CD4-positive, alpha-beta T cell (primary cell): Measurements from ENCODE around the gene EEF1AKMT4. TPM values are rescaled to one million over a fixed set of nuclear protein-coding genes. Genes with fewer than 3 reads are reported as not detected.
A peak's percentile ranks its signal among the peaks of the same experiment; 100 is the strongest.

ENCODE experiments used
- ATAC-seq: fragments of 200-7000 bp; cut with Tn5 transposase; one replicate; pipeline ENCODE4 v1.10.0; 2022; ENCODE audit warnings: mild to moderate bottlenecking; ENCODE audit not compliant: poor library complexity
- CTCF ChIA-PET: fragments of 350-600 bp; sonication (Branson Sonifier 250); formaldehyde crosslinking; loops from one replicate; lab custom pipeline; 2021; ENCODE audit warnings: antibody characterized with exemption, inconsistent platforms; lab: Charles Lee
- POLR2A ChIA-PET: fragments of 350-600 bp; sonication (Branson Sonifier 250); formaldehyde crosslinking; loops from one replicate; lab custom pipeline; 2021; ENCODE audit warnings: antibody characterized with exemption, inconsistent platforms; lab: Charles Lee
- DNase-seq, 14 experiments: peaks; one replicate each; pipeline ENCODE4 v3.0.0-alpha.2; 2013 to 2020; ENCODE audit warnings: mixed read lengths in 2 of 14
- H3K27ac ChIP-seq, 2 donors: one replicate each; pipeline versions ENCODE4 v1.5.1 to v1.7.0; 2013; ENCODE audit warnings: low read length in 2 of 2, low read depth in 1 of 2, mild to moderate bottlenecking in 1 of 2
- H3K27me3 ChIP-seq, 2 experiments: 1 replicate in 1 of 2; 2 replicates in 1 of 2; pipeline versions ENCODE4 v1.6.1 to v1.7.0; 2013; ENCODE audit warnings: low read length in 2 of 2, control low read depth in 1 of 2, mild to moderate bottlenecking in 1 of 2, moderate library complexity in 1 of 2; ENCODE audit not compliant: insufficient read depth in 2 of 2, control insufficient read depth in 1 of 2
- H3K36me3 ChIP-seq: one replicate; pipeline ENCODE4 v1.6.1; 2013; ENCODE audit warnings: low read length, control low read depth; ENCODE audit not compliant: insufficient read depth
- H3K4me1 ChIP-seq: one replicate; pipeline ENCODE4 v1.6.1; 2013; ENCODE audit warnings: low read length, control low read depth; ENCODE audit not compliant: insufficient read depth
- H3K4me3 ChIP-seq: one replicate; pipeline ENCODE4 v1.5.1; 2013; ENCODE audit warnings: mild to moderate bottlenecking, low read length, moderate library complexity
- H3K9me3 ChIP-seq, 2 experiments: 1 replicate in 1 of 2; 2 replicates in 1 of 2; pipeline versions ENCODE4 v1.6.1 to v1.7.0; 2013; ENCODE audit warnings: low read length in 2 of 2, mild to moderate bottlenecking in 2 of 2, control low read depth in 1 of 2, moderate library complexity in 1 of 2; ENCODE audit not compliant: control insufficient read depth in 1 of 2, insufficient read depth in 1 of 2
- H3K27ac Mint-ChIP-seq: one replicate; pipeline ENCODE4 v1.8.0; 2020; ENCODE audit warnings: mixed read lengths
- H3K27me3 Mint-ChIP-seq: one replicate; pipeline ENCODE4 v1.8.0; 2021; ENCODE audit warnings: mixed read lengths
- H3K36me3 Mint-ChIP-seq: one replicate; pipeline ENCODE4 v1.8.0; 2021; ENCODE audit warnings: low read depth, mixed read lengths
- H3K4me1 Mint-ChIP-seq: one replicate; pipeline ENCODE4 v1.8.0; 2021; ENCODE audit warnings: low read depth, mixed read lengths
- H3K4me3 Mint-ChIP-seq: one replicate; pipeline ENCODE4 v1.8.0; 2020; ENCODE audit warnings: mild to moderate bottlenecking, mixed read lengths
- H3K9me3 Mint-ChIP-seq: one replicate; pipeline ENCODE4 v1.8.0; 2020; ENCODE audit warnings: mixed read lengths
- intact Hi-C, 2 experiments: fragments of 100-400 bp; cut with DNase I in 1 of 2; cut with micrococcal nuclease in 1 of 2; formaldehyde crosslinking; loops; one replicate each; pipeline versions ENCODE4 v1.15.1 to v1.9.0; 2023 to 2025; cut with DNase I, micrococcal nuclease
- total RNA-seq, 174 experiments: library from RNA in 2 of 174; stranded (reverse) in 2 of 174; gene quantifications; one replicate each; pipeline ENCODE4 v1.2.3 and lab custom pipeline; 2021 to 2026
- TF ChIP-seq, protein P1 (sequence below): fragments of 200-600 bp; IDR thresholded peaks from one replicate; pipeline ENCODE4 v1.8.0; 2022; ENCODE audit warnings: antibody characterized with exemption, mild to moderate bottlenecking

The EEF1AKMT4 gene
- total RNA-seq, 2 experiments from 2014 or later = not detected

DNA sequence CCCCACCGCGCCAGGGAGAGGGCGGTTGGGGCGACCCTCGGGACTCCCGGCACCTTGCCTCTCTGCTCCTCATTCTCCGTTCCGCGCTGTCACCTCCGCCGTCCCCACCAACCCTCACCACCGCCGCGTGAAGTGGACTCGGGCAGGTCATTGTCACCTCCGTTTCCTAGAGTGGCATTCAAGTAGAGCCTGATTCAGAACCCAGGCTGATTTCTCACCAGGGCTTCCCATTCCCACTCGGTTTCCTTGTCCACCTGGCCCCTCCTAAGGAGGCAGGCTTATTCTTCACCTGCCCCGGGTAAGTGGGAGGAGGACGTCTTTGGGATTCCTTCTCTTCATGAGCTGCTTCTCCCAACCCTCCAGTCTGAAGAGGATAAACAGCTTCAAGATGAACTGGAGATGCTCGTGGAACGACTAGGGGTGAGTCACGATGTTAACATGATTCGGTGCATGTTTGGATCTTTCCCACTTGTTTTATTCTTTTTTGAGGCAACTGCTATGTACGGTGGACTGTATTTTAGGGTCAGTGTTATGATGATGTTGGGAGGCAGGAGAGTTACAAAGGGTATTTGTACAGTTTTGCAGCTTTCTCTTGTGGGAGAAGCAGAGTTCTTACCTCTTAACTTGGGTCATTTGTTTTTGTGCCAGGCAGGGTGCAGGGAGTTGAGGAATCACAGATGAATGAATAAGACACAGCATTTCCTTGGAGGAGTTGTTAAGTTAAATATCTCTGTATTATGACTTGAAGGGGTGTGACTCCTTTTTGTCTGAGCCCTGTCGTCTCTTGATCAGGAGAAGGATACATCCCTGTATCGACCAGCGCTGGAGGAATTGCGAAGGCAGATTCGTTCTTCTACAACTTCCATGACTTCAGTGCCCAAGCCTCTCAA is 50.3 kb downstream of the EEF1AKMT4 start:
- ChIA-PET POLR2A (interaction anchor here (0.6 kb wide), 1 partner anchor 14 kb away, joined by 3 read pairs; no protein-coding TSS in a partner anchor), CTCF (no interaction called here)
- intact Hi-C loops = loop anchor here (1.0 to 5.0 kb wide), 11 partner anchors 15 to 1502 kb away; partner anchors contain the start of genes AP2M1 (in 2 of the 2), EIF4G1 (in 2 of the 2), ABCC5 (in 1 of the 2) and CAMK2N2 (in 1 of the 2)
- Histone ChIP-seq H3K9me3 (no peaks in the 10 kb centered on the region), H3K4me1 (peaks cover 24% of the 10 kb centered on the region), H3K27ac (peak overlapping the region; percentile 48 to 65), H3K36me3 (peaks cover 48% of the 10 kb centered on the region), H3K27me3 (no peaks in the 10 kb centered on the region), H3K4me3 (peak overlapping the region; percentile 95)
- TF ChIP-seq, protein P1, sequence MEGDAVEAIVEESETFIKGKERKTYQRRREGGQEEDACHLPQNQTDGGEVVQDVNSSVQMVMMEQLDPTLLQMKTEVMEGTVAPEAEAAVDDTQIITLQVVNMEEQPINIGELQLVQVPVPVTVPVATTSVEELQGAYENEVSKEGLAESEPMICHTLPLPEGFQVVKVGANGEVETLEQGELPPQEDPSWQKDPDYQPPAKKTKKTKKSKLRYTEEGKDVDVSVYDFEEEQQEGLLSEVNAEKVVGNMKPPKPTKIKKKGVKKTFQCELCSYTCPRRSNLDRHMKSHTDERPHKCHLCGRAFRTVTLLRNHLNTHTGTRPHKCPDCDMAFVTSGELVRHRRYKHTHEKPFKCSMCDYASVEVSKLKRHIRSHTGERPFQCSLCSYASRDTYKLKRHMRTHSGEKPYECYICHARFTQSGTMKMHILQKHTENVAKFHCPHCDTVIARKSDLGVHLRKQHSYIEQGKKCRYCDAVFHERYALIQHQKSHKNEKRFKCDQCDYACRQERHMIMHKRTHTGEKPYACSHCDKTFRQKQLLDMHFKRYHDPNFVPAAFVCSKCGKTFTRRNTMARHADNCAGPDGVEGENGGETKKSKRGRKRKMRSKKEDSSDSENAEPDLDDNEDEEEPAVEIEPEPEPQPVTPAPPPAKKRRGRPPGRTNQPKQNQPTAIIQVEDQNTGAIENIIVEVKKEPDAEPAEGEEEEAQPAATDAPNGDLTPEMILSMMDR = no peak
- peaks cover 26% of the 10 kb centered on the region for H3K4me1 Mint-ChIP-seq
- no peak for DNase-seq
- ATAC-seq = no peak
- peak overlapping the region; percentile 96 for H3K4me3 Mint-ChIP-seq
- no peaks in the 10 kb centered on the region for H3K27me3 Mint-ChIP-seq
- H3K9me3 Mint-ChIP-seq = no peaks in the 10 kb centered on the region
- peaks cover 57% of the 10 kb centered on the region for H3K36me3 Mint-ChIP-seq
- peak overlapping the region; percentile 91 for H3K27ac Mint-ChIP-seq

DNA sequence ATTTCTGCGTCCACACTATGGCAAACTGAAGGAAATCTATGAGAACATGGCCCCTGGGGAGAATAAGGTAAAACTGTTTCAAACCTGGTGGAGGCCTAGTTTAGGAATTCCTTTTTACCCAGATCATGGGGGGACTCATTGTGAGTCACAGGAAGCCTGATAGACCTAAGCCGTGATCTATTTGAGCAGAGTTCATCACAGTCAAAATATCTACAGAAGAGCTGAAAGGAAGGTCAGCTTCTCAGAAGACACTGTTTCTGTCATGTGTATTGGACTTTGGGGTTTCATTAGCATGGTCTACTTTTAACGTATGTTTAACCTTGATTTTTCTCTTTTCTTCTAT is 50.9 kb downstream of the EEF1AKMT4 start:
- Histone ChIP-seq H3K9me3 (no peaks in the 10 kb centered on the region), H3K27ac (no peak overlapping the region), H3K27me3 (no peaks in the 10 kb centered on the region), H3K4me1 (peaks cover 24% of the 10 kb centered on the region), H3K36me3 (peaks cover 53% of the 10 kb centered on the region), H3K4me3 (no peak overlapping the region)
- Mint-ChIP-seq H3K4me3 (peak overlapping the region; percentile 96), H3K27me3 (no peaks in the 10 kb centered on the region), H3K9me3 (no peaks in the 10 kb centered on the region), H3K27ac (peak overlapping the region; percentile 91), H3K4me1 (peaks cover 26% of the 10 kb centered on the region), H3K36me3 (peaks cover 61% of the 10 kb centered on the region)
- ChIA-PET CTCF (interaction anchor here (0.6 kb wide), 1 partner anchor 62 kb away, joined by 3 read pairs; no protein-coding TSS in a partner anchor), POLR2A (no interaction called here)
- TF ChIP-seq, protein P1 = no peak
- no peak for ATAC-seq
- no peak for DNase-seq
- intact Hi-C loops = no loop called here

DNA sequence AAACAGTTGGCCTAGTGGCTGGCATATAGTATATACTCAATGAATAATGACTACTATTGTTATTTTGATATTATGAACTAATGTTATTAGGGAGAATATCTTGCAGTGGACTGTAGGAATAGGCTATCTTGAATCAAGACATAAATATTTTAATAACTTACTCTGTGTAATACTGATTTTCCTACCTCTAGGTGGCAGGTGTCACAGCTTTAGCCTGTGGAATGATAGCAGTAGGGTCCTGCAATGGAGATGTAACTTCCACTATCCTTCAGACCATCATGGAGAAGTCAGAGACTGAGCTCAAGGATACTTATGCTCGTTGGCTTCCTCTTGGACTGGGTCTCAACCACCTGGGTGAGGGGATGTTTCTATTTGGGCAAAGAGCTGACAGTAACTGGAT is 56.1 kb downstream of the EEF1AKMT4 start:
- DNase-seq (peak in 3 of 14 experiments; percentile 10 to 22 (median 16)), ATAC-seq (peak; percentile 58)
- TF ChIP-seq, protein P1 = no peak
- peaks cover 87% of the 10 kb centered on the region for H3K36me3 Mint-ChIP-seq
- H3K27me3 ChIP-seq = no peaks in the 10 kb centered on the region
- H3K36me3 ChIP-seq = peaks cover 81% of the 10 kb centered on the region
- POLR2A ChIA-PET = no interaction called here
- H3K4me1 Mint-ChIP-seq = peaks cover 3% of the 10 kb centered on the region
- no peaks in the 10 kb centered on the region for H3K9me3 ChIP-seq
- peaks cover 3% of the 10 kb centered on the region for H3K4me1 ChIP-seq
- no peaks in the 10 kb centered on the region for H3K9me3 Mint-ChIP-seq
- intact Hi-C loops = no loop called here
- H3K4me3 Mint-ChIP-seq = no peak overlapping the region
- no peaks in the 10 kb centered on the region for H3K27me3 Mint-ChIP-seq
- no peak overlapping the region for H3K27ac ChIP-seq
- H3K4me3 ChIP-seq = no peak overlapping the region
- no peak overlapping the region for H3K27ac Mint-ChIP-seq
- CTCF ChIA-PET = interaction anchor here (0.6 to 1.5 kb wide), 2 partner anchors 15 to 83 kb away, joined by 3 to 4 read pairs; no protein-coding TSS in a partner anchor
